Endothelial cell (in vitro differentiated cells): ENCODE results near the gene BOC. TPM values are rescaled to one million over a fixed set of nuclear protein-coding genes. Genes with fewer than 3 reads are reported as not detected.
A peak's percentile ranks its signal among the peaks of the same experiment; 100 is the strongest.

ENCODE experiments used
- DNase-seq: peaks from one replicate; pipeline ENCODE4 v3.0.0; 2021; ENCODE audit warnings: low spot score
- H3K27ac Mint-ChIP-seq: one replicate; pipeline ENCODE4 v1.8.0; 2021; ENCODE audit warnings: mixed read lengths, inconsistent platforms; ENCODE audit not compliant: unreplicated experiment
- H3K27me3 Mint-ChIP-seq: one replicate; pipeline ENCODE4 v1.8.0; 2021; ENCODE audit warnings: mild to moderate bottlenecking, moderate library complexity, mixed read lengths, inconsistent platforms; ENCODE audit not compliant: unreplicated experiment
- H3K36me3 Mint-ChIP-seq: one replicate; pipeline ENCODE4 v1.8.0; 2021; ENCODE audit warnings: mild to moderate bottlenecking, low read depth, mixed read lengths, inconsistent platforms; ENCODE audit not compliant: unreplicated experiment
- H3K4me1 Mint-ChIP-seq: one replicate; pipeline ENCODE4 v1.8.0; 2021; ENCODE audit warnings: mild to moderate bottlenecking, mixed read lengths, inconsistent platforms; ENCODE audit not compliant: unreplicated experiment
- H3K4me3 Mint-ChIP-seq: one replicate; pipeline ENCODE4 v1.8.0; 2021; ENCODE audit warnings: mild to moderate bottlenecking, mixed read lengths, inconsistent platforms; ENCODE audit not compliant: unreplicated experiment
- H3K9me3 Mint-ChIP-seq: one replicate; pipeline ENCODE4 v1.8.0; 2021; ENCODE audit warnings: mixed read lengths, inconsistent platforms; ENCODE audit not compliant: unreplicated experiment
- CTCF ChIP-seq: fragments of 200-600 bp; sonication (generic); IDR thresholded peaks from one replicate; pipeline ENCODE4 v1.5.0; 2021; ENCODE audit warnings: antibody characterized with exemption; ENCODE audit not compliant: unreplicated experiment
- long read RNA-seq: library from polyadenylated mRNA; unstranded; transcript quantifications from one replicate; pipeline ENCODE4 v2.0.0, GENCODE V29; 2020; ENCODE audit not compliant: unreplicated experiment
- total RNA-seq: library from RNA; stranded (reverse); fragmentation: NEBNext Ultra II Directional; extraction: Animal tissue kit (Norgen Biotek cat#: 25700); gene quantifications from one replicate; pipeline ENCODE4 v1.2.1, GENCODE V29; 2021; ENCODE audit not compliant: unreplicated experiment

Gene BOC
- 3.8 TPM for total RNA-seq
- long read RNA-seq, partial matches to known transcripts, result 0 of 1 reads
- long read RNA-seq, other reads (novel, unspliced or antisense), result 1 of 1 reads

GRCh38 chr3:113211330-113212149, at the start of gene BOC:
BOC (plus strand) TSS chr3:113211557; CDS start chr3:113249803, 38,246 bp downstream.
- no peak for TF ChIP-seq CTCF
- peak within 1 kb of the TSS; percentile 94 for H3K4me3 Mint-ChIP-seq
- H3K27me3 Mint-ChIP-seq, result peaks cover 12% of the 10 kb centered on the region
- H3K4me1 Mint-ChIP-seq, result peaks cover 14% of the 10 kb centered on the region
- peak; percentile 44 for DNase-seq
- H3K9me3 Mint-ChIP-seq, result no peaks in the 10 kb centered on the region
- H3K27ac Mint-ChIP-seq, result no peak within 1 kb of the TSS
- no peaks in the 10 kb centered on the region for H3K36me3 Mint-ChIP-seq

GRCh38 chr3:113161661-113162060, 49.7 kb upstream of the BOC start:
- TF ChIP-seq CTCF, result no peak
- no peak overlapping the region for H3K4me3 Mint-ChIP-seq
- no peaks in the 10 kb centered on the region for H3K9me3 Mint-ChIP-seq
- peaks cover 4% of the 10 kb centered on the region for H3K27me3 Mint-ChIP-seq
- no peak overlapping the region for H3K27ac Mint-ChIP-seq
- peaks cover 11% of the 10 kb centered on the region for H3K4me1 Mint-ChIP-seq
- no peak for DNase-seq
- H3K36me3 Mint-ChIP-seq, result no peaks in the 10 kb centered on the region

GRCh38 chr3:113163152-113163551, 48.2 kb upstream of the BOC start:
- Mint-ChIP-seq H3K27ac (no peak overlapping the region), H3K4me3 (no peak overlapping the region), H3K27me3 (peaks cover 4% of the 10 kb centered on the region), H3K36me3 (no peaks in the 10 kb centered on the region), H3K4me1 (peaks cover 11% of the 10 kb centered on the region), H3K9me3 (no peaks in the 10 kb centered on the region)
- TF ChIP-seq CTCF, result no peak
- DNase-seq, result no peak

GRCh38 chr3:113165841-113166240, 45.5 kb upstream of the BOC start:
- H3K36me3 Mint-ChIP-seq, result no peaks in the 10 kb centered on the region
- peaks cover 3% of the 10 kb centered on the region for H3K27me3 Mint-ChIP-seq
- no peak for DNase-seq
- TF ChIP-seq CTCF, result no peak
- H3K4me3 Mint-ChIP-seq, result no peak overlapping the region
- peaks cover 30% of the 10 kb centered on the region for H3K4me1 Mint-ChIP-seq
- no peaks in the 10 kb centered on the region for H3K9me3 Mint-ChIP-seq
- H3K27ac Mint-ChIP-seq, result no peak overlapping the region

GRCh38 chr3:113166357-113166718, 45.0 kb upstream of the BOC start:
- Mint-ChIP-seq H3K36me3 (no peaks in the 10 kb centered on the region), H3K27me3 (peaks cover 2% of the 10 kb centered on the region), H3K4me1 (peaks cover 30% of the 10 kb centered on the region), H3K4me3 (no peak overlapping the region), H3K27ac (no peak overlapping the region), H3K9me3 (no peaks in the 10 kb centered on the region)
- DNase-seq, result no peak
- no peak for TF ChIP-seq CTCF
